Heart left ventricle (tissue), 13 donors: ENCODE results near the gene VTI1B.

Experiments
- POLR2A ChIP-seq, 2 donors: fragments of 450-650 bp; IDR thresholded peaks; one replicate each; pipeline ENCODE4 v1.6.1; 2017; ENCODE audit warnings: antibody characterized with exemption in 2 of 2, mild to moderate bottlenecking in 2 of 2, moderate library complexity in 2 of 2
- TF ChIP-seq, protein P1 (sequence below), 12 donors: fragments of 200-600 bp; sonication (generic) in 4 of 12; IDR thresholded peaks; one replicate each; pipeline versions ENCODE4 v1.5.0 to v1.8.0; 2018 to 2022; ENCODE audit warnings: antibody characterized with exemption in 12 of 12, mild to moderate bottlenecking in 5 of 12
- donor health status: ischemic (EF 13 %, LVEDD 7.1; RV severe dilation, severe dysfunction).
- donor health status: DM: no; HTN: yes; CAD: no.
- donor health status: DM: no; HTN: no; CAD: no.
- donor health status: ischemic (EF 25% LVEDD 6.9; RV normal size, moderate dysfunction).
- donor health status: ischemic (EF 25% LVEDD 5.7; RV mildly dilated, moderate dysfunction).
- donor health status: ischemic (EF 35%, LVEDD 5.7; RV mildly dilated, moderate dysfunction).
- donor health status: nonischemic (EF 11% LVEDD 7.7; RV severe dilation, severe dysfunction).
- donor health status: DM: yes; HTN: yes; CAD: no.
- donor health status: PGD.
- donor health status: ischemic (EF 29% LVEDD 5.4; RV normal size, mild dysfunction).
- donor health status: nonischemic (EF 23%, LVEDD 6.1; RV moderate dilation, normal function).

DNA sequence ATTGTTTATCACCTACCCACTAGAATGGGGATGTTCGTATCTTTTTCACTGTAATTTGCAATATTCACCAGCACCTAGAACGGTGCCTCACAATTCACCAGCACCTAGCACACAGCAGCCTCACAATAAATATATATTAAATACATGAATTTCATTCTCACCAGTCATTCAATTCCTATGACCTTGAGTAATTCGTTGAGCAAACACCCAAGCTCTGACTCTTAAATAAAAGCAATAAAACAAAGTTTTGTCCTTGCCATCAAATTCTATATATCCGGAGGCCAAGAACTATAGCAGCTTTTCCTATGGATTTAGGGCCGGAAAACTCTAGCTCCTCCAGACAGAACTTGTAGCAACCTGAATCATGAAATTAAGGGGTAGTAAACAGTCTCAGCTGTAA lies 981 bp downstream of the VTI1B start:
- TF ChIP-seq, protein P1, sequence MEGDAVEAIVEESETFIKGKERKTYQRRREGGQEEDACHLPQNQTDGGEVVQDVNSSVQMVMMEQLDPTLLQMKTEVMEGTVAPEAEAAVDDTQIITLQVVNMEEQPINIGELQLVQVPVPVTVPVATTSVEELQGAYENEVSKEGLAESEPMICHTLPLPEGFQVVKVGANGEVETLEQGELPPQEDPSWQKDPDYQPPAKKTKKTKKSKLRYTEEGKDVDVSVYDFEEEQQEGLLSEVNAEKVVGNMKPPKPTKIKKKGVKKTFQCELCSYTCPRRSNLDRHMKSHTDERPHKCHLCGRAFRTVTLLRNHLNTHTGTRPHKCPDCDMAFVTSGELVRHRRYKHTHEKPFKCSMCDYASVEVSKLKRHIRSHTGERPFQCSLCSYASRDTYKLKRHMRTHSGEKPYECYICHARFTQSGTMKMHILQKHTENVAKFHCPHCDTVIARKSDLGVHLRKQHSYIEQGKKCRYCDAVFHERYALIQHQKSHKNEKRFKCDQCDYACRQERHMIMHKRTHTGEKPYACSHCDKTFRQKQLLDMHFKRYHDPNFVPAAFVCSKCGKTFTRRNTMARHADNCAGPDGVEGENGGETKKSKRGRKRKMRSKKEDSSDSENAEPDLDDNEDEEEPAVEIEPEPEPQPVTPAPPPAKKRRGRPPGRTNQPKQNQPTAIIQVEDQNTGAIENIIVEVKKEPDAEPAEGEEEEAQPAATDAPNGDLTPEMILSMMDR (IDR thresholded peaks at IDR 0.05): no peak
- no peak for TF ChIP-seq POLR2A (IDR thresholded peaks at IDR 0.05)
